Vagina (tissue), 2 donors: ENCODE data around the gene STAT4. TPM values are rescaled to one million over a fixed set of nuclear protein-coding genes. Genes with fewer than 3 reads are reported as not detected.

ENCODE experiments used
- DNase-seq, 2 donors: peaks; one replicate each; pipeline ENCODE4 v3.0.0-alpha.2; 2017; ENCODE audit errors: extremely low spot score in 2 of 2
- H3K27ac ChIP-seq: fragments of 200-600 bp; sonication (generic); one replicate; pipeline ENCODE4 v1.5.1; 2019
- H3K27me3 ChIP-seq: fragments of 200-600 bp; sonication (generic); one replicate; pipeline ENCODE4 v1.5.1; 2019
- H3K36me3 ChIP-seq, 2 donors: fragments of 200-600 bp; sonication (generic); one replicate each; pipeline ENCODE4 v1.5.1; 2017 to 2019
- H3K4me1 ChIP-seq: fragments of 200-600 bp; sonication (generic); one replicate; pipeline ENCODE4 v1.5.1; 2019
- H3K4me3 ChIP-seq, 2 donors: fragments of 200-600 bp; sonication (generic); 1 replicate in 1 of 2; 2 replicates in 1 of 2; pipeline ENCODE4 v1.5.1; 2016 to 2019
- H3K9me3 ChIP-seq: fragments of 200-600 bp; sonication (generic); one replicate; pipeline ENCODE4 v1.5.1; 2019
- CTCF ChIP-seq, 3 experiments: fragments of 450-650 bp in 2 of 3; fragments of 200-600 bp in 1 of 3; sonication (generic) in 1 of 3; IDR thresholded peaks; one replicate each; pipeline ENCODE4 v1.5.1; 2017 to 2019; ENCODE audit warnings: antibody characterized with exemption in 3 of 3, mild to moderate bottlenecking in 2 of 3, moderate library complexity in 2 of 3
- POLR2A ChIP-seq, 2 donors: fragments of 450-650 bp; IDR thresholded peaks; one replicate each; pipeline ENCODE4 v1.6.1; 2017; ENCODE audit warnings: antibody characterized with exemption in 2 of 2, mild to moderate bottlenecking in 2 of 2, moderate library complexity in 2 of 2
- POLR2AphosphoS5 ChIP-seq, 2 donors: sonication (generic); formaldehyde crosslinking; IDR thresholded peaks; one replicate each; pipeline ENCODE4 v1.9.0; 2017; ENCODE audit warnings: antibody characterized with exemption in 2 of 2, mild to moderate bottlenecking in 2 of 2, low read depth in 1 of 2; ENCODE audit not compliant: insufficient read depth in 1 of 2
- intact Hi-C: fragments of 100-400 bp; cut with DNase I; formaldehyde crosslinking; loops from one replicate; pipeline ENCODE4 v1.15.1; 2023
- total RNA-seq: library from RNA; depleted of rRNA; stranded (reverse); fragments of >200 nt; gene quantifications from one replicate; pipeline ENCODE4 v1.2.3, GENCODE V29; 2016

Gene STAT4
- total RNA-seq, 1 donor from 2014 or later = 9.1 TPM

GRCh38 chr2:190994148-190994547 lies 156.6 kb downstream of the STAT4 start:
- H3K4me1 ChIP-seq = no peaks in the 10 kb centered on the region
- TF ChIP-seq CTCF (IDR thresholded peaks at IDR 0.05) = no peak
- TF ChIP-seq POLR2AphosphoS5 (IDR thresholded peaks at IDR 0.05; ENCODE audit: insufficient read depth in 1 of 2, low read depth in 1 of 2) = no peak
- no peak for TF ChIP-seq POLR2A (IDR thresholded peaks at IDR 0.05)
- DNase-seq = no peak
- H3K27ac ChIP-seq = no peak overlapping the region
- no peak overlapping the region for H3K4me3 ChIP-seq
- intact Hi-C loops = no loop called here
- no peaks in the 10 kb centered on the region for H3K9me3 ChIP-seq
- no peaks in the 10 kb centered on the region for H3K27me3 ChIP-seq
- H3K36me3 ChIP-seq = peaks cover 0 to 89% of the 10 kb centered on the region in 2 donors

DNA sequence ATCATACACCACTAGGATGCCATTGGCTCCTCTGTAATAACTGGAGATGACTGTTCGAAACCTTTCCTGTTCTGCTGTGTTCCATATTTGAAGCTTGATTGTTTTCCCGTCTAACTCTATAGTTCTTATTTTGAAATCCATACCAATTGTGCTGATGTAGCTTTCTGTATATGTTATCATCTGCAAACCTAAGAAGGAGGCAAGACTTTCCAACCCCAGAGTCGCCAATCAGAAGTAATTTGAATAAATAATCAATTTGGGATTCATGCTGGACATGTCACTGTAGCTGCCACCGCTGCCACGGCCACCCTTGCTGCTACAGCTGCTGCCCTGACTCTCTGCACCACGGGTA lies 157.5 kb downstream of the STAT4 start:
- Histone ChIP-seq H3K4me1 (no peaks in the 10 kb centered on the region), H3K9me3 (no peaks in the 10 kb centered on the region), H3K4me3 (no peak overlapping the region), H3K27ac (no peak overlapping the region), H3K36me3 (peaks cover 0 to 89% of the 10 kb centered on the region in 2 donors), H3K27me3 (no peaks in the 10 kb centered on the region)
- DNase-seq = no peak
- TF ChIP-seq POLR2A (IDR thresholded peaks at IDR 0.05) (no peak), CTCF (IDR thresholded peaks at IDR 0.05) (no peak), POLR2AphosphoS5 (IDR thresholded peaks at IDR 0.05; ENCODE audit: insufficient read depth in 1 of 2, low read depth in 1 of 2) (no peak)
- intact Hi-C loops = no loop called here

GRCh38 chr2:190990132-190990531 lies 160.7 kb downstream of the STAT4 start:
- Histone ChIP-seq H3K4me3 (no peak overlapping the region), H3K9me3 (no peaks in the 10 kb centered on the region), H3K36me3 (peaks cover 0 to 75% of the 10 kb centered on the region in 2 donors), H3K27me3 (no peaks in the 10 kb centered on the region), H3K27ac (no peak overlapping the region), H3K4me1 (no peaks in the 10 kb centered on the region)
- intact Hi-C loops = no loop called here
- DNase-seq = no peak
- TF ChIP-seq CTCF (IDR thresholded peaks at IDR 0.05) = no peak
- no peak for TF ChIP-seq POLR2A (IDR thresholded peaks at IDR 0.05)
- no peak for TF ChIP-seq POLR2AphosphoS5 (IDR thresholded peaks at IDR 0.05; ENCODE audit: insufficient read depth in 1 of 2, low read depth in 1 of 2)

DNA sequence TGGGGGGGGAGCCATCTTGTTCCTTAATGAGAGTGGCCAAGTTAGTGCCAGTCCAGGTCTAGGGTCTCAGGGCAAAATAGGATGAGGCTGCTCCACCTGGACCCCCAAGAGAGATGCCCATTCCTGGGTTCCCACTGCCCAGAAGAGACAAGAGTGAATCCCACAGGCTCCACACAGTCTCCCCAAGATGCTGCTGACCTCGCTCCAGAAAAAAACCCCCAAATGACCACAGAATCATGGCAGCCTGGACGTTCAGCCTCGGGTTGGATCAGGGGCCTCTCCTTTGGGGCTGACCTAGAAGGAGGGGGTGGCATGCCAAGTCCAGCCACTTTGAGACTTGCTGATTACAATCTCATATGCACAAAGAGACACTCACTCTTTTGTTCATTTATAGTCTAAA lies 161.9 kb downstream of the STAT4 start:
- intact Hi-C loops = no loop called here
- DNase-seq = no peak
- no peak for TF ChIP-seq CTCF (IDR thresholded peaks at IDR 0.05)
- no peak for TF ChIP-seq POLR2A (IDR thresholded peaks at IDR 0.05)
- TF ChIP-seq POLR2AphosphoS5 (IDR thresholded peaks at IDR 0.05; ENCODE audit: insufficient read depth in 1 of 2, low read depth in 1 of 2) = no peak
- H3K4me3 ChIP-seq = no peak overlapping the region
- no peaks in the 10 kb centered on the region for H3K27me3 ChIP-seq
- H3K4me1 ChIP-seq = no peaks in the 10 kb centered on the region
- peaks cover 0 to 75% of the 10 kb centered on the region in 2 donors for H3K36me3 ChIP-seq
- no peak overlapping the region for H3K27ac ChIP-seq
- H3K9me3 ChIP-seq = no peaks in the 10 kb centered on the region

GRCh38 chr2:190987938-190988337 lies 162.9 kb downstream of the STAT4 start:
- Histone ChIP-seq H3K4me3 (no peak overlapping the region), H3K27ac (no peak overlapping the region), H3K27me3 (no peaks in the 10 kb centered on the region), H3K4me1 (no peaks in the 10 kb centered on the region), H3K9me3 (no peaks in the 10 kb centered on the region), H3K36me3 (peaks cover 0 to 75% of the 10 kb centered on the region in 2 donors)
- intact Hi-C loops = no loop called here
- TF ChIP-seq POLR2A (IDR thresholded peaks at IDR 0.05) (no peak), CTCF (IDR thresholded peaks at IDR 0.05) (no peak), POLR2AphosphoS5 (IDR thresholded peaks at IDR 0.05; ENCODE audit: insufficient read depth in 1 of 2, low read depth in 1 of 2) (no peak)
- no peak for DNase-seq
